ENCODE measurements around the gene LPIN1. TPM values are rescaled to one million over a fixed set of nuclear protein-coding genes. Genes with fewer than 3 reads are reported as not detected.

Gene LPIN1
- total RNA-seq, 3 donors from 2014 or later = 30.3 to 40.0 (median 34.1) TPM

- Mint-ChIP-seq H3K27me3 (ENCODE audit: low read depth) (no peaks in the 10 kb centered on the region), H3K4me3 (no peak overlapping the region), H3K9me3 (no peaks in the 10 kb centered on the region), H3K36me3 (ENCODE audit: insufficient read depth) (peaks cover 56% of the 10 kb centered on the region), H3K4me1 (ENCODE audit: low read depth) (peaks cover 5% of the 10 kb centered on the region)
- ATAC-seq = no peak
- no peak for DNase-seq
Observed at GRCh38 chr2:11786592-11786991, 40.2 kb downstream of the LPIN1 start.

- ATAC-seq = no peak
- peaks cover 59% of the 10 kb centered on the region for H3K36me3 Mint-ChIP-seq (ENCODE audit: insufficient read depth)
- H3K9me3 Mint-ChIP-seq = no peaks in the 10 kb centered on the region
- DNase-seq = no peak
- H3K27me3 Mint-ChIP-seq (ENCODE audit: low read depth) = no peaks in the 10 kb centered on the region
- peaks cover 5% of the 10 kb centered on the region for H3K4me1 Mint-ChIP-seq (ENCODE audit: low read depth)
- H3K4me3 Mint-ChIP-seq = no peak overlapping the region
Observed at GRCh38 chr2:11787991-11788390, 41.6 kb downstream of the LPIN1 start.

GRCh38 chr2:11788461-11789124 lies 42.2 kb downstream of the LPIN1 start:
- Mint-ChIP-seq H3K27me3 (ENCODE audit: low read depth) (no peaks in the 10 kb centered on the region), H3K36me3 (ENCODE audit: insufficient read depth) (peaks cover 64% of the 10 kb centered on the region), H3K4me1 (ENCODE audit: low read depth) (peaks cover 5% of the 10 kb centered on the region), H3K9me3 (no peaks in the 10 kb centered on the region), H3K4me3 (no peak overlapping the region)
- ATAC-seq (no peak), DNase-seq (no peak)

- H3K36me3 Mint-ChIP-seq (ENCODE audit: insufficient read depth) = peaks cover 69% of the 10 kb centered on the region
Observed at GRCh38 chr2:11789243-11789642, 42.8 kb downstream of the LPIN1 start.

GRCh38 chr2:11790228-11790627 lies 43.8 kb downstream of the LPIN1 start:
- Mint-ChIP-seq H3K36me3 (ENCODE audit: insufficient read depth) (peaks cover 66% of the 10 kb centered on the region), H3K4me3 (no peak overlapping the region), H3K9me3 (no peaks in the 10 kb centered on the region), H3K27me3 (ENCODE audit: low read depth) (no peaks in the 10 kb centered on the region), H3K4me1 (ENCODE audit: low read depth) (peaks cover 2% of the 10 kb centered on the region)
- no peak for DNase-seq
- ATAC-seq = no peak

More at GRCh38 chr2:11789243-11789642, 42.8 kb downstream of the LPIN1 start:
- ATAC-seq = no peak
- Mint-ChIP-seq H3K4me3 (no peak overlapping the region), H3K4me1 (ENCODE audit: low read depth) (peaks cover 5% of the 10 kb centered on the region), H3K27me3 (ENCODE audit: low read depth) (no peaks in the 10 kb centered on the region), H3K9me3 (no peaks in the 10 kb centered on the region)
- no peak for DNase-seq

- no peak for ATAC-seq
- Mint-ChIP-seq H3K4me3 (no peak overlapping the region), H3K27me3 (ENCODE audit: low read depth) (no peaks in the 10 kb centered on the region), H3K36me3 (ENCODE audit: insufficient read depth) (peaks cover 71% of the 10 kb centered on the region), H3K9me3 (no peaks in the 10 kb centered on the region), H3K4me1 (ENCODE audit: low read depth) (peaks cover 2% of the 10 kb centered on the region)
- no peak for DNase-seq
Observed at GRCh38 chr2:11795590-11795989, 49.2 kb downstream of the LPIN1 start.

GRCh38 chr2:11796190-11797171 lies 50.0 kb downstream of the LPIN1 start:
- Mint-ChIP-seq H3K36me3 (ENCODE audit: insufficient read depth) (peaks cover 73% of the 10 kb centered on the region), H3K4me1 (ENCODE audit: low read depth) (no peaks in the 10 kb centered on the region), H3K9me3 (no peaks in the 10 kb centered on the region), H3K4me3 (no peak overlapping the region), H3K27me3 (ENCODE audit: low read depth) (no peaks in the 10 kb centered on the region)
- no peak for ATAC-seq
- no peak for DNase-seq

- DNase-seq (no peak), ATAC-seq (no peak)
- Mint-ChIP-seq H3K36me3 (ENCODE audit: insufficient read depth) (peaks cover 66% of the 10 kb centered on the region), H3K4me1 (ENCODE audit: low read depth) (no peaks in the 10 kb centered on the region), H3K27me3 (ENCODE audit: low read depth) (no peaks in the 10 kb centered on the region), H3K9me3 (no peaks in the 10 kb centered on the region), H3K4me3 (no peak overlapping the region)
Observed at GRCh38 chr2:11797846-11798245, 51.4 kb downstream of the LPIN1 start.

- Mint-ChIP-seq H3K4me3 (no peak overlapping the region), H3K4me1 (ENCODE audit: low read depth) (no peaks in the 10 kb centered on the region), H3K36me3 (ENCODE audit: insufficient read depth) (peaks cover 63% of the 10 kb centered on the region), H3K27me3 (ENCODE audit: low read depth) (no peaks in the 10 kb centered on the region), H3K9me3 (no peaks in the 10 kb centered on the region)
- ATAC-seq (no peak), DNase-seq (no peak)
Observed at GRCh38 chr2:11798701-11799435, 52.4 kb downstream of the LPIN1 start.

- Mint-ChIP-seq H3K27me3 (ENCODE audit: low read depth) (no peaks in the 10 kb centered on the region), H3K9me3 (no peaks in the 10 kb centered on the region), H3K4me3 (no peak overlapping the region), H3K36me3 (ENCODE audit: insufficient read depth) (peaks cover 65% of the 10 kb centered on the region), H3K4me1 (ENCODE audit: low read depth) (no peaks in the 10 kb centered on the region)
- no peak for DNase-seq
- ATAC-seq = no peak
Observed at GRCh38 chr2:11799826-11800225, 53.4 kb downstream of the LPIN1 start.

- Mint-ChIP-seq H3K9me3 (no peaks in the 10 kb centered on the region), H3K4me1 (ENCODE audit: low read depth) (no peaks in the 10 kb centered on the region), H3K4me3 (no peak overlapping the region), H3K27me3 (ENCODE audit: low read depth) (no peaks in the 10 kb centered on the region), H3K36me3 (ENCODE audit: insufficient read depth) (peaks cover 59% of the 10 kb centered on the region)
- ATAC-seq (no peak), DNase-seq (no peak)
Observed at GRCh38 chr2:11802782-11803191, 56.4 kb downstream of the LPIN1 start.

GRCh38 chr2:11805024-11805423 lies 58.6 kb downstream of the LPIN1 start:
- ATAC-seq (no peak), DNase-seq (no peak)
- Mint-ChIP-seq H3K4me3 (no peak overlapping the region), H3K4me1 (ENCODE audit: low read depth) (no peaks in the 10 kb centered on the region), H3K27me3 (ENCODE audit: low read depth) (no peaks in the 10 kb centered on the region), H3K9me3 (no peaks in the 10 kb centered on the region), H3K36me3 (ENCODE audit: insufficient read depth) (peaks cover 52% of the 10 kb centered on the region)

- DNase-seq (no peak), ATAC-seq (no peak)
- Mint-ChIP-seq H3K4me1 (ENCODE audit: low read depth) (no peaks in the 10 kb centered on the region), H3K27me3 (ENCODE audit: low read depth) (no peaks in the 10 kb centered on the region), H3K9me3 (no peaks in the 10 kb centered on the region), H3K36me3 (ENCODE audit: insufficient read depth) (peaks cover 55% of the 10 kb centered on the region), H3K4me3 (no peak overlapping the region)
Observed at GRCh38 chr2:11805920-11806319, 59.5 kb downstream of the LPIN1 start.

Data from activated T-cell treated with anti-CD3 and anti-CD28 coated beads, Interleukin-2, amount 50 U/mL, for 4 hours (primary cell).